OCI-M1 (cell line): ENCODE results near the gene PPP6R3.

Experiments
- DNase-seq: peaks from one replicate; lab custom pipeline; 2025; lab: John Stamatoyannopoulos, UW

The PPP6R3 gene

DNA sequence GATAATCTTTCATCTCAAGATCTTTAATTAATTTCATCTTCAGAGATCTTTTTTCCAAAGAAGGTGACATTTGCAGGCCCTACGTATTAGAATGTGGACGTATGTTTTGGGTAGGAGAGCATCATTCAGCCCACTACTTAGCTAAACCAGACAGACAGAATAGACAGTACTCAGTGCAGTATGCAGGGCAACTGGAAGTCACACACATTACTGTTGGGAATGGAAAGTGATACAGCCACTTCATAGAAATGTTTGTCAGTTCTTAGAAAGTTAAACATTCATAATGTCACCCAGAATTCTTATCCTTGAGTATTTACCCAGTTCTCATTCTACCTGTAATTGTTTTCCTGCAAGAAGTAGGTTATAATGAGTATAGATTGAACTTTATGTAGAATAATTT, 102.9 kb downstream of the PPP6R3 start:
- DNase-seq: no peak

DNA sequence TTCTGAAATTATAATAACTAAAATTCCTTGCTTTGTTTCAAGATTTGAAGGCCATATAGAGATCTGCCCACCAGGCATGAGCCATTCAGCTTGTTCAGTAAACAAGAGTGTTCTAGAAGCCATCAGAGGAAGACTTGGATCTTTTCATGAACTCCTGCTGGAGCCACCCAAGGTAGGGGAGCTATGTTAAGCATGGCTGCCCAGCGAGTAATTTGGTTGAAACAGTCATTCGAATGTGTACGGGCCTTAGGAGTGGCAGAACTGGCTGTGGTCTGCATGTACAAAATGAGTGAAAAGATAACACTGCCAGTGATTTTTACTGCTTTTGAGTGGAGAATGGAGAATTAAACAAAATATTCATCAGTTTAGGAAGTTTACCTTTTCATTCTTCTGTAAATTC, 103.7 kb downstream of the PPP6R3 start:
- DNase-seq: no peak

DNA sequence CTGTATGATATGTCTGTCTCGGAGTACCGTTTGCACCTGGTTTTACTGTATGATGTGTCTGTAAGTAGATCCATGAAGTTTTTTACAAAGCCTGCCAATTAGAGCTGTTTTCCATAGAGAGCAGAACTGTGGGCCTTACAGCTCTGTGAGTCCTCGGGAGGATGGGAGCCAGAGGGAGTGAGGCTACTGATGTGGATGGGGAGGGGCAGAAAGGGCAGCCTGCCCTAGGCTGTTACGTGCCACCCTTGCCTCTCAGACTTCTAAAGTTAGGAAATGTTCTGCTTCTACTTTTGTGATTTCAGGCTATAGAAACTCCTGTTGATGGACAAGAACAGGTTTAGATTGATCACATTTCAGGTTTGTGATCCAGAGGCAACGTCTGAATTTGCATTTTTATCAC, 105.2 kb downstream of the PPP6R3 start:
- DNase-seq: no peak

DNA sequence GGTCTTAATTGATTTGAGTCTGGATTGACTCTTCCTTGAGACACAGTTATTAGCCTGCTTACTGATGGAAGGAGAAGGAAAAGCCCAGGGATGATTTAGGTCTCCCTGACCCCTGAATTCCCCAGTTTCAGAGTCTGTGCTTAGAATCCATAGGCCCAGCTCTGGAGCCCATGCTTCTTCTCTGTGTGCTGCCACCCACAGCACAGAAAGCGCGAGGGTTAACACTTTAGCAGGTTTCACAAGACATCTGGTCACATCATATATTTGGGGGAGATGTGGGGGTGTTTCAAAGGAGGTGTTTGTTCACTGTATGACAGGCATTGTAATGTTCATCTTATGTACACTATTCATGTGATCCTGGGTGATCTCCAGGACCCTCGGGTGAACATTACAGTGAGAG, 107.0 kb downstream of the PPP6R3 start:
- DNase-seq: no peak

- peak; percentile 53 for DNase-seq
These were observed 108.8 kb downstream of the PPP6R3 start for GRCh38 chr11:68569357-68569756.

GRCh38 chr11:68570691-68571090, 110.1 kb downstream of the PPP6R3 start:
- DNase-seq: no peak

GRCh38 chr11:68574308-68574707, 113.8 kb downstream of the PPP6R3 start:
- DNase-seq: no peak

DNA sequence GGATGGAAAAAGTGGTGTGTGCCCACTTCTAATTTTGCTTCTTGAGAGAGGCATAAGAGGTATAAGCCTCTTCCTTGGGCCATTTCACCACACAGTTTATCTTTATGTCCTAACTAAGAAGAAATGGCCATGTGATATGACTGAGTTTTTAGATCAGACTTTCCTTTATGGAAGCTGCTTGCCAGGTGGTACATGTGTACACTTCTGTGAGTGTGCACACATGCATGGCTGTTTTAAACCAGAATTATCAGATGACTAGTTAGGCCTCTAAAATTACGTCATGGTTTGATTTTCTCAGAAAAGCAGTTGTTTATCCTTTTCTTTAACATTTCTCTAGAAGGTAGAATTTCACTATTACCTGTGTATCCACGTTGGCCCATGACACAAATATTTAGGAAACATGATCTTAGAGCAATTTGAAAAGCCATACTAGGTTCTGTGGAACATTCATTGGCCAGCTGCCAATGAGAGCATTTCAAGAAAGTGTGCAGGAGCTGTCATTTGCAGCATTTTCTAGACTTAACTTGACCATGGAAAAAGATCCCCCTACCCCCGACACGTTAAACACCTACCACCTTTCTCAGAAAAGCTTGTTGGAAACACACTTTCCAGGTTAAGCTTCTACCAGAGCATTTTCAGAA, 114.6 kb downstream of the PPP6R3 start:
- DNase-seq: no peak

DNA sequence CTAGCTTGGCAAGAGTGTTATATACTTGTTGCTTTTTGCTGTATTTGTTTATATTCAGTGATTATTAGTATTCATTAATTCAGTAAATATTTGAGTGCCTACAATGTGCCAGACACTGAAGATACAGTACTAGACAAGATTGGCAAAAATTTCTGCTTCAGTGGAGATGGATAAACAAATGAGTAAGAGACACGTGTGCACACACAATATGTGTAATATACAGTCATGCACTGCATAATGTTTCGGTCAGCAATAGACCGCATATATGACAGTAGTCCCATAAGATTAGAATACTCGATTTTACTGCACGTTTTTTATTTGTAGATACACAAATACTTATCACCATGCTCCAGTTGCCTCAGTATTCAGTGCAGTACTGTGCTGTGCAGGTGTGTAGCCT, 118.9 kb downstream of the PPP6R3 start:
- DNase-seq: no peak

DNA sequence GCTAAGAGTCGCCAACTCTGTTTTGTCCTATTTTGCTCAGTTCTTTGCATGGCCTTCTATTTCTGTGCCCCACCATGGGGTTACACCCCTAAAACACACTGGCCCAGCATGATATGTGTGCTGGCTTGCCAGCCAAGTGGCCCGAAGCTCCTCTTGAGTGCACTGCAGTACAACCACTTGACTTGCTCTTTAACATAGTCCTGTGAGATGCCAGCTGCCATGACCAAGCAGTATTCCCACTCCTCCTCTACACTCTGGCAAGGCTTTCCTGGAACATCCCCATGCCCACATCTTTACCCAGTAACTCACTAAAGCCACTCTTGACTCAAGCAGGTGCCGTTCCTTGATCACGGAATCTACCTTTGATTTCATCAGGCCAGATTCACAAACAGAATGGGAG, 120.9 kb downstream of the PPP6R3 start:
- DNase-seq: no peak

GRCh38 chr11:68581901-68582300, 121.3 kb downstream of the PPP6R3 start:
- DNase-seq: no peak

- no peak for DNase-seq
These were observed 122.0 kb downstream of the PPP6R3 start for GRCh38 chr11:68582416-68583040.

GRCh38 chr11:68583041-68583446, 122.5 kb downstream of the PPP6R3 start:
- DNase-seq: no peak

GRCh38 chr11:68584097-68584496, 123.5 kb downstream of the PPP6R3 start:
- DNase-seq: peak; percentile 96

GRCh38 chr11:68584991-68585524, 124.5 kb downstream of the PPP6R3 start:
- no peak for DNase-seq

DNA sequence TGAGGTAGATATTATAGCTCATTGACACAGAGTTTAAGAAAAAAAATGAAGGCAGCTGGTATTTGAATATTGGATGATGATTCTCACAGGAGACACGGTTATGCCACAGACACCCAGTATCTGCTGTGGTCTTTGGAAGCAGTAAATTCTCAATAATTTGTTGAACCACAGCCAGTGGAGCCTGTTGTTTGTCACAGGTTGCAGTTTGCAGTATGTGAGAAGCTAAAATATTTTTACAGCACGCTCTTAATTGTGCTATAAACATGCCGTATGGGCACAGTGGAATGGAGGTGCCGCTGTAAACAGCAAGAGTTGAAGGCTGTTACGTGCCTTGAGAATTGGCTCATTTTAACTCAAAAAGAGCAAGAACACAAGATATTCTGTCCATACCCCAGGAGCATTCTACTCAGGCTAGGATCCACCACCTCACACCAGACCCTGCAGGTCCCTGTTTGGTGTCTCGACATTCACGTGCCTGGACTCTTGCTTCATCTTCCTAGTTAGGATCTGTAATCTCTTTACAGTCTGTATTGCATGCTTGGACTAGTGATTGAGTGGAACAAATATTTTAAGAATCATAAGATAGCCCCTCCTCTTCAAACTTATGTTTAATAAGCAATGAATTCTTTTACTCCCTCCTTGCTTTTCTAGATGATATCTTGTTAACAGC, 129.1 kb downstream of the PPP6R3 start:
- DNase-seq: no peak

DNA sequence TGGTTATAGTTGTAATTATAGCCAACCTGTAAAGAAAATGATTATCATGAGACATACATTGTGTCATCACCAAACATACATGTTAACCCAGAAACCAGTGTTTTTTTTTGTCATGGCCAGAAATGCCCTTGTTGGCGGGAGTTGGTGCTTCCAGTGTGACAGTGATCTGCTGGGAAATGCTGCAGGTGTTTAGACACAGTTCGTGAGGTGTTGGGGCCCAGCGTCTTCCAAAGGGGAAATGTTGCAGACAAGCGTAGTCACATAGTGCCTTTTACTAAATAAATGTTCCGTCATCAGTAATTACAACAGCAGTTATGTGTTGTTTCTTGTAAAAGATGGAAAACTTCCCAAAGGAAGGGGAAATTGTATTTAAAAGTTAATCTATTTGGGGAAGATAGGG, 131.2 kb downstream of the PPP6R3 start:
- DNase-seq: no peak

DNA sequence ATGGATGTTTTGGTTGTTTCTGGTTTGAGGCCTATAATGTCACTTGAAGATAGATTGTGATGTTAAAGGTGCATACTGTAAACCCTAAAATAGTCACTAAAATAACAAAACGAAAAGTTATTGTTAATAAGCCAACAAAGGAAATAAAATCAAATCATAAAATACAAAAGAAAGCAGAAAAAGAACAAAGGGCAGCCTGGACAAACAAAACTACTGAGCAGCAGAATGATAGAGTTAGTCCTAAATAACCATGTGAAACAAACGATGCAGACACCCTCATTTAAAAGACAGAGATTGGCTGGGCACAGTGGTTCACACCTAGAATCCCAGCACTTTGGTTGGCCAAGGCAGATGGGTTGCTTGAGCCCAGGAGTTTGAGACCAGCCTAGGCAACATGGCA, 132.9 kb downstream of the PPP6R3 start:
- no peak for DNase-seq

DNA sequence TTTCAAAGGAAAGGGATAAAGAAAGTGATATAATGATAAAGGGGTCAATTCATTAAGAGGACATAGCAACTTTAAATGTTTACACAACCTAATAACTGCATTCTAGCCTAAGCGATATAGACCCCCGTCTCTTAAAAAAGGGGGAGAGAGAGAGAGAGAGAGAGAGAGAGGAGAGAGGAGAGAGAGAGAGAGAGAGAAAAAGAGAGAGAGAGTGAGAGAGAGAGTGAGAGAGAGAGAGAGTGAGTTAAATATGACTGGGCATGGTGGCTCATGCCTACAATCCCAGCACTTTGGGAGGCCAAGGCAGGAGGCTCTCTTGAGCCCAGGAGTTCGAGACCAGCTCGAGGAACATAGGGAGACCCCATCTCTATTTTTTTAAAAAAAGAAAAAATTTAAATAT, 133.6 kb downstream of the PPP6R3 start:
- no peak for DNase-seq

DNA sequence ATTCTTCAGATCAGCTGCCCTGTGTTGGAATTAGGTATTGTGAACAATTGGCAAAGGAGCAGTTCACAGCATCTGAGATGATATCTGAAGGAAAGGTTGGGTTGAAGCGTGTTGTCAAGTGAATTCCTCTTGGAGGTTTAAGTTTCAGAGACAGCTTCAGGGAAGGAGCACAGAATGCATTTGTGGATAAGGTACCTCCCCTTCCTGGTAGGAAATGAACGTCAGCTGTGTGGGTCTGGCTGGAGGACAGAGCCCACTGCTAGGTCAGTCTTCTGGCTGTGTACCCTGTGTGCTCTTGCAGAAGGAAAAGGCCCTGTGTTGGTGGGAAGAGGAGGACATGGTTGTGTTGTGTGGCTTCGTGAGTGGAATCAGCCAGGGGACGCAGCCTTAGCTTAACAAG, 135.7 kb downstream of the PPP6R3 start:
- DNase-seq: no peak

- DNase-seq: no peak
These were observed 138.5 kb downstream of the PPP6R3 start for GRCh38 chr11:68598816-68599653.

DNA sequence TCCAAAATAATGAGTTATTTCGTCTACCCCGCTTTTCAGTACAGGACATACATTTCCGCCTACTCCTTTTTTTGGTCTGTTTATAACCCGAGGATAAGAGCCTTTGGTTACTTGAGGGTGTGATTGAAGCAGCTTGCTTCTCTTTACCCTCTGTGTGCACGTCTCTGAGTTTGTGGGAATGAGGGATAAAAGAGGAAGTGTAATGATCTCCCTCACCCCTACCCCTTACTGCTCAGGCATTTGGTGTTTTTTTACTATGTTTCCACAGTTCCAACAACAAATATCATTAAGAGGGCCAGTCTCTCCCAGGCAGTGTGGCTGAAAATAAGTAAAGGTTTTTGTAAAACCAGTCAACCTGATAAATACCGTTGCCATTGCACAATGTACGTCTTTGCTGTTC, 140.6 kb downstream of the PPP6R3 start:
- DNase-seq: peak; percentile 50
